Ramos (cell line): ENCODE results near the gene TOLLIP.
"Not testable (repeated sequence)": the region's sequence is repeated elsewhere in the genome, so short reads cannot be mapped to it uniquely, and the experiment has no call there.

Experiments used
- in situ Hi-C: fragments of 300-500 bp; cut with MboI; formaldehyde crosslinking; loops from one replicate; pipeline ENCODE4 v1.14.3; 2022; ENCODE audit warnings: low sequenced_read_pairs; ENCODE audit not compliant: unreplicated experiment

TOLLIP gene

GRCh38 chr11:1344056-1344635 is 34.7 kb upstream of the TOLLIP start:
- in situ Hi-C loops: no loop called here

- in situ Hi-C loops: no loop called here
Observed at GRCh38 chr11:1343391-1344055, 34.1 kb upstream of the TOLLIP start.

- in situ Hi-C loops: no loop called here
Observed at GRCh38 chr11:1342946-1343345, 33.5 kb upstream of the TOLLIP start.

GRCh38 chr11:1341928-1342524 is 32.6 kb upstream of the TOLLIP start:
- in situ Hi-C loops: no loop called here

- in situ Hi-C loops: not testable (repeated sequence)
Observed at GRCh38 chr11:1341226-1341625, 31.8 kb upstream of the TOLLIP start.

GRCh38 chr11:1340111-1340510 is 30.7 kb upstream of the TOLLIP start:
- in situ Hi-C loops: no loop called here

GRCh38 chr11:1339066-1339675 is 29.7 kb upstream of the TOLLIP start:
- in situ Hi-C loops: no loop called here

- in situ Hi-C loops: no loop called here
Observed at GRCh38 chr11:1338201-1339065, 29.0 kb upstream of the TOLLIP start.

GRCh38 chr11:1337647-1338007 is 28.2 kb upstream of the TOLLIP start:
- in situ Hi-C loops: no loop called here

GRCh38 chr11:1336836-1337646 is 27.6 kb upstream of the TOLLIP start:
- in situ Hi-C loops: no loop called here

- in situ Hi-C loops: no loop called here
Observed at GRCh38 chr11:1335811-1336761, 26.7 kb upstream of the TOLLIP start.

- in situ Hi-C loops: no loop called here
Observed at GRCh38 chr11:1335264-1335810, 25.9 kb upstream of the TOLLIP start.

GRCh38 chr11:1333860-1334259 is 24.4 kb upstream of the TOLLIP start:
- in situ Hi-C loops: no loop called here

- in situ Hi-C loops: no loop called here
Observed at GRCh38 chr11:1333091-1333772, 23.8 kb upstream of the TOLLIP start.

- in situ Hi-C loops: no loop called here
Observed at GRCh38 chr11:1330473-1330872, 21.0 kb upstream of the TOLLIP start.

- in situ Hi-C loops: no loop called here
Observed at GRCh38 chr11:1327064-1327460, 17.6 kb upstream of the TOLLIP start.

- in situ Hi-C loops: no loop called here
Observed at GRCh38 chr11:1326435-1327063, 17.1 kb upstream of the TOLLIP start.
